Measurements from ENCODE around the gene EXOC6B.

GRCh38 chr2:72778410-72778809 is 47.4 kb downstream of the EXOC6B start:
- TF ChIP-seq CTCF (IDR thresholded peaks at IDR 0.05; ENCODE audit: low read length) (no peak), EZH2phosphoT487 (IDR thresholded peaks at IDR 0.05; ENCODE audit: low read length) (no peak), EZH2 (optimal IDR thresholded peaks at IDR 0.05; ENCODE audit: low read depth, low read length) (no peak)

Measured in MM.1S (cell line).